ENCODE results near the gene GBP5.

The GBP5 gene

DNA sequence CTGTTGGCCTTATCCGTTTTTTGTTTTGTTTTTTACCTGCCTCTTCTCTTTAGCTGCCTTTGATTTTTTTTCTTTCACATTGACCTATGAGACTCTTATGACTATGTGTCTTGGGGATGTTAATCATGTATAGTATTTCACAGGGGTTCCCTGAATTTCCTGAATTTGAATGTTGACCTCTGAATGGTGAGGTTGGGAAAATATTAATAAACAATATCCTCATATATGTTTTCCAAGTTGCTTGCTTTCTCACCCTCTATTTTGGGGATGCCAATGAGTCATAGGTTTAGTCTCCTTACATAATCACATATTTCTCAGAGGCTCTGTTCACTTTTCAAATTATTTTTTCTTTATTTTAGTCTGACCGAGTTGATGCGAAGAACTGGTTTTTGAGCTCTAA lies 29.6 kb downstream of the GBP5 start:
- intact Hi-C loops (cut with DNase I): no loop called here
- DNase-seq: no peak
